DND-41 (cell line): ENCODE measurements around the gene GUCY2D.

Source experiments
- CTCF ChIP-seq: IDR thresholded peaks from 2 replicates; pipeline ENCODE4 v1.5.1; 2012; ENCODE audit warnings: borderline replicate concordance, low read length, moderate library complexity, mild to moderate bottlenecking; ENCODE audit not compliant: poor library complexity, severe bottlenecking; ENCODE audit errors: extremely low read depth
- EZH2 ChIP-seq: IDR thresholded peaks from 3 replicates; pipeline ENCODE4 v1.6.1; 2012; ENCODE audit warnings: borderline replicate concordance, low read depth, mild to moderate bottlenecking, moderate library complexity, low read length, inconsistent platforms; ENCODE audit not compliant: severe bottlenecking

- TF ChIP-seq CTCF (no peak), EZH2 (no peak)
These were observed 26.7 kb downstream of the GUCY2D start for GRCh38 chr17:8029121-8029520.
